ENCODE measurements around the gene ARPC1A.
"Not testable (repeated sequence)": the region's sequence is repeated elsewhere in the genome, so short reads cannot be mapped to it uniquely, and the experiment has no call there.

The ARPC1A gene

DNA sequence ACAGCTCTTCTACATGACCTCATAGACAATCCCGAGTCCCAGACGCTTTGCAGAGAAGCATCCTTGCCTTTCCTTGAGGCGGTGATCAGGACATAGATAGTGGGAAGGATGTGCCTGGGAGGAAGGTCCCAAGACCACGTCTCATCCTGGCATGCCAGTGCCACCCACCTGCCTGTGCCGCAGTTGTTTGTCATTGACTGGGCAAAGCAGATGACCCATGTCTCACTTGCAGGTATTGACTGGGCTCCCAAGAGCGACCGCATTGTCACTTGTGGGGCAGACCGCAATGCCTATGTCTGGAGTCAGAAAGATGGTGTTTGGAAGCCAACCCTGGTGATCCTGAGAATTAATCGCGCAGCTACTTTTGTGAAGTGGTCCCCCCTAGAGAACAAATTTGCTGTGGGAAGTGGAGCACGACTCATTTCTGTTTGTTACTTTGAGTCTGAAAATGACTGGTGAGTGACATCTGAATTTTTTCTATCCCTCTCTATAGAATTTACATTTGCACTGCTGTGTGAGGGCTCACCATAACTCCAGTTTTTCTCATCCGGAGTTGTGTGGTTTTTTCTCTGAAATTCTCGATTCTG lies 18.5 kb downstream of the ARPC1A start:
- in situ Hi-C loops (cut with HindIII; ENCODE audit: low pct_ligation_motif_present, low sequenced_read_pairs), result no loop called here
- H3K27me3 ChIP-seq (replicated peaks), result no peaks in the 10 kb centered on the region
- no peak for DNase-seq
- TF ChIP-seq, protein P1, sequence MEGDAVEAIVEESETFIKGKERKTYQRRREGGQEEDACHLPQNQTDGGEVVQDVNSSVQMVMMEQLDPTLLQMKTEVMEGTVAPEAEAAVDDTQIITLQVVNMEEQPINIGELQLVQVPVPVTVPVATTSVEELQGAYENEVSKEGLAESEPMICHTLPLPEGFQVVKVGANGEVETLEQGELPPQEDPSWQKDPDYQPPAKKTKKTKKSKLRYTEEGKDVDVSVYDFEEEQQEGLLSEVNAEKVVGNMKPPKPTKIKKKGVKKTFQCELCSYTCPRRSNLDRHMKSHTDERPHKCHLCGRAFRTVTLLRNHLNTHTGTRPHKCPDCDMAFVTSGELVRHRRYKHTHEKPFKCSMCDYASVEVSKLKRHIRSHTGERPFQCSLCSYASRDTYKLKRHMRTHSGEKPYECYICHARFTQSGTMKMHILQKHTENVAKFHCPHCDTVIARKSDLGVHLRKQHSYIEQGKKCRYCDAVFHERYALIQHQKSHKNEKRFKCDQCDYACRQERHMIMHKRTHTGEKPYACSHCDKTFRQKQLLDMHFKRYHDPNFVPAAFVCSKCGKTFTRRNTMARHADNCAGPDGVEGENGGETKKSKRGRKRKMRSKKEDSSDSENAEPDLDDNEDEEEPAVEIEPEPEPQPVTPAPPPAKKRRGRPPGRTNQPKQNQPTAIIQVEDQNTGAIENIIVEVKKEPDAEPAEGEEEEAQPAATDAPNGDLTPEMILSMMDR (IDR thresholded peaks at IDR 0.05; ENCODE audit: low read depth, low read length, missing control alignments), result no peak
- H3K27ac ChIP-seq, result no peak overlapping the region
- peaks cover 68% of the 10 kb centered on the region for H3K36me3 ChIP-seq (replicated peaks)
- H3K4me3 ChIP-seq (ENCODE audit: low read depth, low read length), result no peak overlapping the region

DNA sequence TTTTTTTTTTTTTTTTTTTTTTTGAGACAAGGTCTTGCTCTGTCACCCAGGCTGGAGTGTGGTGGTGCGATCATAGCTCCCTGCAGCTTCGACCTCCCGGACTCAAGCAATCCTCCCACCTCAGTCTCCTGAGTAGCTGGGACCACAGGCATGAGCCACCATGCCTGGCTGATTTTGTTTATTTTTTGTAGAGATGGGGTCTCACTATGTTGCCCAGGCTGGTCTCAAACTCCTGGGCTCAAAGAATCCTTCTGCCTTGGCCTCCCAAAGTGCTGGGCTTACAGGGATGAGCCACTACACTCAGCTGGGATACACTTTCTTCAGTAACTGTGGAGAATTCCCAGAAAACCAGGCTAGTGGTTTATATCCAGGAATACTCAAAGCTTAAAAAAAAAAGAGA lies 24.9 kb downstream of the ARPC1A start:
- DNase-seq; in situ Hi-C loops (cut with HindIII; ENCODE audit: low pct_ligation_motif_present, low sequenced_read_pairs); H3K27ac ChIP-seq; H3K4me3 ChIP-seq (ENCODE audit: low read depth, low read length); H3K27me3 ChIP-seq (replicated peaks): not testable (repeated sequence)
- peaks cover 75% of the 10 kb centered on the region for H3K36me3 ChIP-seq (replicated peaks)

DNA sequence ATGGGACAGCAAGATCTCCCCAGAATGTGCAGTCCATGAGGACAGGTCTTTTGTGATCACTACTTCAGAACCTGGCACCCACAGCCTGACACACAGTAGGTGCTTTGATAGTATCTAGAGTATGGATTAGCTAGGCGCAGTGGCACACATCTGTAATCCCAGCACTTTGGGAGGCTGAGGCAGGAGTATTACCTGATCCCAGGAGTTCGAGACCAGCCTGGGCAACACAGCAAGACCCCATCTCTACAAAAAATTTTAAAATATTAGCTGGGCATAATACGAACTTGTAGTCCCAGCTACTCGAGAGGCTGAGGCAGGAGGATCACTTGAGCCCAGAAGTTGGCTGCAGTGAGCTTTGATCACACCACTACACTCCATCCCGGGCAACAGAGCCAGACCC lies 26.5 kb downstream of the ARPC1A start:
- no peak for DNase-seq
- Histone ChIP-seq H3K27me3 (replicated peaks) (no peaks in the 10 kb centered on the region), H3K27ac (no peak overlapping the region), H3K4me3 (ENCODE audit: low read depth, low read length) (no peak overlapping the region), H3K36me3 (replicated peaks) (peaks cover 76% of the 10 kb centered on the region)
- TF ChIP-seq, protein P1 (IDR thresholded peaks at IDR 0.05; ENCODE audit: low read depth, low read length, missing control alignments), result no peak
- in situ Hi-C loops (cut with HindIII; ENCODE audit: low pct_ligation_motif_present, low sequenced_read_pairs), result no loop called here

DNA sequence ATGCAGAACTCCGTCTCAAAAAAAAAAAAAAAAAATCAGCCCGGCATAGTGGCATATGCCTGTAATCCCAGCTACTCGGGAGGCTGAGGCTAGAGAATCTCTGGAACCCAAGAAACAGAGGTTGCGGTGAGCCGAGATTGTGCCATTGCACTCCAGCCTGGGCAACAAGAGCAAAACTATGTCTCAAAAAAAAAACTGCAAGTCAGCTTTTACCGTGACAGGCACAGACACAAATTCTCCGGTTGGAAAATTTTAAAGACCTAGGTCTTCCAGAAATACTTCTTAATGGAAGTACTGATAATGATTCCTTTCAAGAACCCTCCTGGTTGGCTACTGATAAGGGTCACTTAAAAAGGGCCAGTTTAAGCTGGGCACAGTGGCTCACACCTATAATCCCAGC lies 29.4 kb downstream of the ARPC1A start:
- H3K27ac ChIP-seq, result no peak overlapping the region
- TF ChIP-seq, protein P1 (IDR thresholded peaks at IDR 0.05; ENCODE audit: low read depth, low read length, missing control alignments), result no peak
- no peak for DNase-seq
- peaks cover 82% of the 10 kb centered on the region for H3K36me3 ChIP-seq (replicated peaks)
- H3K4me3 ChIP-seq (ENCODE audit: low read depth, low read length), result no peak overlapping the region
- H3K27me3 ChIP-seq (replicated peaks), result no peaks in the 10 kb centered on the region
- in situ Hi-C loops (cut with HindIII; ENCODE audit: low pct_ligation_motif_present, low sequenced_read_pairs), result no loop called here

DNA sequence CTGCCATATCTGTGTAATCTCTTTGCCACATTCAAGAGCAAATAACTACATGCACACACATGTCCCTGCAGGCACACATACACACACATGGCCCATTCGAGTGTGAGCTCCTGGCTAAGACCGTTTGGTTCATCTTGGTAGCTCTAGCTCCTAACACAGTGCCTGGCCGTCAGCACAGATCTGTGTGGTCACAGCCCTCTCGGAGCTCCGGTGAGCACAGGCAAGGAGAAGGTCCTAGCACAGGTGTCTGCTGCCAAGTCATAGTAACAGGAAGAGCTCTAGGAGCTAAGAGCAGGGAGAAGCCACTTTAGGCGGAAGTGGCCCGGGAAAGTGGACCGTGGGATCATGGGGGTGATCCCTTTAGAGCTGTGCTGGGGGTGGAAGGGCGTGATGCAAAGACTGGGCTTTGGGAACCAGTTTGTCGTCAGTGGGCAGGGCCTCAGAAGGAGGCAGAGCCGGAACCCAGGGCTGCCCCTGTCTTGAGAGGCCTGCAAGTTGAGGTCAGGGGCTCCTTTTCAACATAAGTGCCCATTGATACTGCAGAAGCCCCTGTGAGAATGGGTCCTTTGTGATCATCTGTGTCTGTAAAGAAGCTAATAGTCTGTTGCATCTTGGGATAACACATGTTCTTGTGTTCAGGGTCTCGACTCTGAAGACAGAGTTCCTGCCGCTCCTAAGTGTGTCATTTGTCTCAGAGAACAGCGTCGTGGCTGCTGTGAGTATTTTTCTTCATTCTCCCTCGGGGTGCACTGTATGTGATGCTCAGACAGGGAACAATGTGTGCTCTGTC lies 32.2 kb downstream of the ARPC1A start:
- DNase-seq, result no peak
- TF ChIP-seq, protein P1 (IDR thresholded peaks at IDR 0.05; ENCODE audit: low read depth, low read length, missing control alignments), result no peak
- Histone ChIP-seq H3K27ac (no peak overlapping the region), H3K27me3 (replicated peaks) (no peaks in the 10 kb centered on the region), H3K4me3 (ENCODE audit: low read depth, low read length) (no peak overlapping the region), H3K36me3 (replicated peaks) (peaks cover 76% of the 10 kb centered on the region)
- in situ Hi-C loops (cut with HindIII; ENCODE audit: low pct_ligation_motif_present, low sequenced_read_pairs), result no loop called here

DNA sequence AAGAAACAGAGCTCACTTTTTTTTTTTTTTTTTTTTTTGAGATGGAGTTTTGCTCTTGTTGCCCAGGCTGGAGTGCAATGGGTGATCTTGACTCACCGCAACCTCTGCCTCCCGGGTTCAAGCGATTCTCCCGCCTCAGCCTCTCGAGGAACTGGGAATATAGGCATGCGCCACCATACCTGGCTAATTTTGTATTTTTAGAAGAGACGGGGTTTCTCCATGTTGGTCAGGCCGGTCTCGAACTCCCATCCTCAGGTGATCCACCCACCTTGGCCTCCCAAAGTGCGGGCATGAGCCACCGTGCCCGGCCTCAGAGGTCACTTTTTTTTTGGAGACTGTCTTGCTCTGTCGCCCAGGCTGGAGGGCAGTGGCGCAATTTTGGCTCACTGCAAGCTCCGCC lies 32.8 kb downstream of the ARPC1A start:
- H3K27ac ChIP-seq; in situ Hi-C loops (cut with HindIII; ENCODE audit: low pct_ligation_motif_present, low sequenced_read_pairs); H3K27me3 ChIP-seq (replicated peaks); H3K4me3 ChIP-seq (ENCODE audit: low read depth, low read length); DNase-seq: not testable (repeated sequence)
- H3K36me3 ChIP-seq (replicated peaks), result peaks cover 80% of the 10 kb centered on the region
